ENCODE data around the gene RAD18. TPM values are rescaled to one million over a fixed set of nuclear protein-coding genes. Genes with fewer than 3 reads are reported as not detected.

RAD18 gene
- total RNA-seq, 2 donors from 2014 or later, result 3.6 to 4.6 TPM

DNA sequence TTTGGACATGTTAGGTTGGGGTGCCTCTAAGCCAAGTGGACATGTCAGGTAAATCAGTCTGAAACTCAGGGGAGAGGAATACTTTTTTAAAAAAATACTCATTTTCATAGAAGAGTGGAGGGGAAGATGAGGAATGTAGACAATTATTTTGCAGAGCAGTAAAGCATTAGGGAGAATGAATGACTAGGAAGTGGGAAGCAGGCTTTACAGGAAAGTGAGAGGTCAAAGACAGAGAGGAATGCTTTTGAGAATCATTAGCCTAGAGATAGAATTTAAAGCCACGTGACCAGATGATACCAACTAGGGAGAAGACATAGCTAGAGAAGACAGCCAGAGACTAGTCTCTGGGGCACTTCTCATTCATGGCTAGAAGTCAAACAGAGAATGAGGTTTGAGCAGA, 91.0 kb downstream of the RAD18 start:
- no peaks in the 10 kb centered on the region for H3K27me3 ChIP-seq
- no peaks in the 10 kb centered on the region for H3K36me3 ChIP-seq (replicated peaks in 1 of 2; ENCODE audit: insufficient read depth in 1 of 2, low read depth in 2 of 2)
- DNase-seq (no peak), ATAC-seq (no peak)
- WGBS, 2 donors, result 73 to 74% methylated on average over 1 of the region's 1 CpG
- TF ChIP-seq, protein P1, sequence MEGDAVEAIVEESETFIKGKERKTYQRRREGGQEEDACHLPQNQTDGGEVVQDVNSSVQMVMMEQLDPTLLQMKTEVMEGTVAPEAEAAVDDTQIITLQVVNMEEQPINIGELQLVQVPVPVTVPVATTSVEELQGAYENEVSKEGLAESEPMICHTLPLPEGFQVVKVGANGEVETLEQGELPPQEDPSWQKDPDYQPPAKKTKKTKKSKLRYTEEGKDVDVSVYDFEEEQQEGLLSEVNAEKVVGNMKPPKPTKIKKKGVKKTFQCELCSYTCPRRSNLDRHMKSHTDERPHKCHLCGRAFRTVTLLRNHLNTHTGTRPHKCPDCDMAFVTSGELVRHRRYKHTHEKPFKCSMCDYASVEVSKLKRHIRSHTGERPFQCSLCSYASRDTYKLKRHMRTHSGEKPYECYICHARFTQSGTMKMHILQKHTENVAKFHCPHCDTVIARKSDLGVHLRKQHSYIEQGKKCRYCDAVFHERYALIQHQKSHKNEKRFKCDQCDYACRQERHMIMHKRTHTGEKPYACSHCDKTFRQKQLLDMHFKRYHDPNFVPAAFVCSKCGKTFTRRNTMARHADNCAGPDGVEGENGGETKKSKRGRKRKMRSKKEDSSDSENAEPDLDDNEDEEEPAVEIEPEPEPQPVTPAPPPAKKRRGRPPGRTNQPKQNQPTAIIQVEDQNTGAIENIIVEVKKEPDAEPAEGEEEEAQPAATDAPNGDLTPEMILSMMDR (IDR thresholded peaks at IDR 0.05), result no peak
- no peak for TF ChIP-seq POLR2A (IDR thresholded peaks at IDR 0.05)
- no peak overlapping the region for H3K4me3 ChIP-seq
- no peaks in the 10 kb centered on the region for H3K9me3 ChIP-seq
- intact Hi-C loops (cut with DNase I), result no loop called here
- H3K27ac ChIP-seq, result no peak overlapping the region
- H3K4me1 ChIP-seq, result no peaks in the 10 kb centered on the region

DNA sequence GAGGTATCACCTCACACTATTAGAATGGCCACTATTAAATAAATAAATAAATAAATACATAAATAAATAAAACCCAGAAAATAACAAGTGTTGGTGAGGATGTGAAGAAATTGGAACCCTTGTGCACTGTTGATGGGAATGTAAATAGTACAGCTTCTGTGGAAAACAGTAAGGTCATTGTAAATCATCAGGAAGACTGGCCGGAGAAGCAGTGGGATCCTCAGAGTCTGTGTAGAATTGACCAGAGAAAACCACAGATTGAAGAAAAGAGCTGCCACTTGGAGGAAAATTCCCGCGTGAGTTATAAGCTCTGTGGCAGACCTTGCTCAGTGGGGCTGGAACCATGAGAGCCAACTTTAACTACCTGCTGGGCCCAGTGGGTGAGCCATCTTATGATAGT, 92.0 kb downstream of the RAD18 start:
- no peak for ATAC-seq
- no peaks in the 10 kb centered on the region for H3K36me3 ChIP-seq (replicated peaks in 1 of 2; ENCODE audit: insufficient read depth in 1 of 2, low read depth in 2 of 2)
- no peak overlapping the region for H3K4me3 ChIP-seq
- 90 to 96% methylated on average over 3 of the region's 3 CpGs for WGBS, 2 donors
- no peaks in the 10 kb centered on the region for H3K4me1 ChIP-seq
- intact Hi-C loops (cut with DNase I), result no loop called here
- no peaks in the 10 kb centered on the region for H3K27me3 ChIP-seq
- no peak overlapping the region for H3K27ac ChIP-seq
- DNase-seq, result no peak
- H3K9me3 ChIP-seq, result no peaks in the 10 kb centered on the region
- TF ChIP-seq, protein P1 (IDR thresholded peaks at IDR 0.05), result no peak
- TF ChIP-seq POLR2A (IDR thresholded peaks at IDR 0.05), result no peak

DNA sequence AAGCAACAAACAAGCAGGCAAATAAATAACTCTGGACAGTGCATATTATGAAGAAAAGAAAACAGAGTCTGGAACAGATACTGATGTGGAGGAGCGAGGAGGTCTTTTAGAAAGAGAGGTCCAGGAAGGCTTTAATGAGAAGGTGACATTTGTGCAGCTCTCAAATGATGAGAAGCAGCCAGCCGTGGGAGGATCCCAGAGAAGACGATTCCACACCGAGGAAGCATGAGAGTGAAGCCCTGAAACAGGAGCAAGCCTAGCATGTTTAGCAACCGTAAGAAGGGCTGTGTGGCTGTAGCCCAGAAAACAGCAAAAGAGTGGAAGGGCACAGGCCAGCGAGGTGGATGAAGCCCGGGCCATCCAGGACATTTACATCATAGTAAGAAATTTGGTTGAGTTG, 93.1 kb downstream of the RAD18 start:
- no peaks in the 10 kb centered on the region for H3K27me3 ChIP-seq
- H3K36me3 ChIP-seq (replicated peaks in 1 of 2; ENCODE audit: insufficient read depth in 1 of 2, low read depth in 2 of 2), result no peaks in the 10 kb centered on the region
- WGBS, 2 donors, result 84 to 88% methylated on average over 7 of the region's 7 CpGs
- no peak overlapping the region for H3K4me3 ChIP-seq
- no peak for TF ChIP-seq POLR2A (IDR thresholded peaks at IDR 0.05)
- TF ChIP-seq, protein P1 (IDR thresholded peaks at IDR 0.05), result no peak
- intact Hi-C loops (cut with DNase I), result no loop called here
- ATAC-seq (no peak), DNase-seq (no peak)
- H3K9me3 ChIP-seq, result no peaks in the 10 kb centered on the region
- H3K27ac ChIP-seq, result no peak overlapping the region
- H3K4me1 ChIP-seq, result no peaks in the 10 kb centered on the region

DNA sequence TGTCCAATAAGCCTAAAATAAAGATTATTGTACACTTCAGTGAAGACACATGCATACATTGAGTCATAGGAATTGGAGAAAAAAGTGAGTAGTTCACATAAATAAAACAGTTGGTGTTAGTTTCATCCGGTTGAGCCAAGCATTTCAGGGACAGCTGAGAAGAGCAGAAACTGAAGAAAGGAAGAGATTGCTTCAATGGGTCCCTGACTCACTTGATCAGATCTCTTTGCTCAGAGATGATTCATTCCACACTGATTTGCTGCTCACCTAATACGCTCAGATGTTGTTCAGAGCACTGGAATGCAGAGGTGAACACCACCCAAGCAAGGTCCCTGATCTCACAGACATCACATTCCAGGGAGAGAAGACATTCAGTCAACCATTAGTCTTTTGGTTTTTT, 93.7 kb downstream of the RAD18 start:
- no peaks in the 10 kb centered on the region for H3K27me3 ChIP-seq
- no peak overlapping the region for H3K4me3 ChIP-seq
- no peak for DNase-seq
- intact Hi-C loops (cut with DNase I), result no loop called here
- no peaks in the 10 kb centered on the region for H3K9me3 ChIP-seq
- H3K36me3 ChIP-seq (replicated peaks in 1 of 2; ENCODE audit: insufficient read depth in 1 of 2, low read depth in 2 of 2), result no peaks in the 10 kb centered on the region
- H3K27ac ChIP-seq, result no peak overlapping the region
- no peaks in the 10 kb centered on the region for H3K4me1 ChIP-seq
- no peak for TF ChIP-seq POLR2A (IDR thresholded peaks at IDR 0.05)
- TF ChIP-seq, protein P1 (IDR thresholded peaks at IDR 0.05), result no peak
- 86 to 87% methylated on average over 2 of the region's 2 CpGs for WGBS, 2 donors
- no peak for ATAC-seq

DNA sequence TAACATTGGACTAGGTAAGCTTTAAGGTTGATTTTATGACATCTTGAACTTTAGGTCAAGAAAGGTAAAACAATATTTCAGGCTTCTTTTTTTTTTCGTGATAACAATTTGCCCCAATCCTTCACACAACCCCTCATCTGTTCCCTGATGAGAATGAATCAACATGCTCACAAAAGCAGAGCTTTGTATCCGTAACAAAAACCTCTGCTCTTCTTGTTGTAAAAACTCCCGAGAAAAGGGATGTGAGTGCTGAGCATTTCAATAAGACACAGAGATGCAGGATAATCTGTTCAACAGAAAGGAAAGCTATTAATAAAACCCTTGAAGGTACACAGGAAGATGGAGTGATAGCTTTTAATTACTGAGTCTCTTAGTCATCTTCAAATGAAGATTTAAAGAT, 94.3 kb downstream of the RAD18 start:
- TF ChIP-seq, protein P1 (IDR thresholded peaks at IDR 0.05), result no peak
- TF ChIP-seq POLR2A (IDR thresholded peaks at IDR 0.05), result no peak
- Histone ChIP-seq H3K27me3 (no peaks in the 10 kb centered on the region), H3K9me3 (no peaks in the 10 kb centered on the region), H3K36me3 (replicated peaks in 1 of 2; ENCODE audit: insufficient read depth in 1 of 2, low read depth in 2 of 2) (no peaks in the 10 kb centered on the region), H3K4me3 (no peak overlapping the region), H3K4me1 (no peaks in the 10 kb centered on the region), H3K27ac (no peak overlapping the region)
- DNase-seq, result no peak
- WGBS, 2 donors, result 88 to 90% methylated on average over 3 of the region's 3 CpGs
- ATAC-seq, result no peak
- intact Hi-C loops (cut with DNase I), result no loop called here
